ENCODE results near the gene DIP2C. TPM values are rescaled to one million over a fixed set of nuclear protein-coding genes. Genes with fewer than 3 reads are reported as not detected.
A peak's percentile ranks its signal among the peaks of the same experiment; 100 is the strongest.
"Not testable (repeated sequence)": the region's sequence is repeated elsewhere in the genome, so short reads cannot be mapped to it uniquely, and the experiment has no call there.

The DIP2C gene
- total RNA-seq, 1 donor from 2014 or later: 38.5 TPM

DNA sequence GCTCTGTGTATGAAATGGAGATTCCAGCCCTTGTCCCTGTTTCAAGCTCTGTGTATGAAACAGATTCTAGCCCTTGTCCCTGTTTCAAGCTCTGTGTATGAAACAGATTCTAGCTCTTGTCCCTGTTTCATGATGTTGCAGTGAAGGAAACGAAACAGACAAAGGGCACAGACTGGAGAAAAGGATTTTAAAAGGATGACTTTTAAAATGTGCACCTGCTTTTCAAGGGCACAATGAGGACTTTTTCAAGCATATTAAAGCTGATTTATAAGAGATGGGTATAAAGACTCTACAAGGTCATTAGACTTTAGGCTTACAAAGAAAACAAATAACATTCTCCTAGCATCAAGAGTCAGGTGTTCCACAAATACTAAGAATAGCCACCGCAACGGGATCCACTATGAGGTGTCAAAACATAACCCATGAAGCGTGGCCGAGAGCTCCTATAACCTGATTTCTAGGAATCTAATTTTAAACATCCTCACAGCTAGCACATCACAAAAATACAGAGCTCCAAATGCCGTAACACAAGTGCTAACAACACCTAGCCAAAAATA, 29.0 kb downstream of the DIP2C start:
- DNase-seq (ENCODE audit: low spot score): no peak

- DNase-seq (ENCODE audit: low spot score): no peak
Observed at GRCh38 chr10:659688-660141, 29.8 kb downstream of the DIP2C start.

DNA sequence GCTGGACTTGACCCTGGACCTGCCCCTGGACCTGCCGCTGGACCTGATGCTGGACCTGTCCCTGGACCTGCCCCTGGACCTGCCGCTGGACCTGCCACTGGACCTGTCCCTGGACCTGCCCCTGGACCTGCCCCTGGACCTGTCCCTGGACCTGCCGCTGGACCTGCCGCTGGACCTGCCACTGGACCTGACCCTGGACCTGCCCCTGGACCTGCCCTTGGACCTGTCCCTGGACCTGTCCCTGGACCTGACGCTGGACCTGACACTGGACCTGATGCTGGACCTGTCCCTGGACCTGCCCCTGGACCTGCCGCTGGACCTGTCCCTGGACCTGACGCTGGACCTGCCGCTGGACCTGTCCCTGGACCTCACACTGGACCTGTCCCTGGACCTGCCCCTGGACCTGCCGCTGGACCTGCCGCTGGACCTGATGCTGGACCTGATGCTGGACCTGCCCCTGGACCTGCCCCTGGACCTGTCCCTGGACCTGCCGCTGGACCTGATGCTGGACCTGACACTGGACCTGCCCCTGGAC, 31.6 kb downstream of the DIP2C start:
- peak; percentile 69 for DNase-seq (ENCODE audit: low spot score)

GRCh38 chr10:656883-657282, 32.6 kb downstream of the DIP2C start:
- DNase-seq (ENCODE audit: low spot score): no peak

DNA sequence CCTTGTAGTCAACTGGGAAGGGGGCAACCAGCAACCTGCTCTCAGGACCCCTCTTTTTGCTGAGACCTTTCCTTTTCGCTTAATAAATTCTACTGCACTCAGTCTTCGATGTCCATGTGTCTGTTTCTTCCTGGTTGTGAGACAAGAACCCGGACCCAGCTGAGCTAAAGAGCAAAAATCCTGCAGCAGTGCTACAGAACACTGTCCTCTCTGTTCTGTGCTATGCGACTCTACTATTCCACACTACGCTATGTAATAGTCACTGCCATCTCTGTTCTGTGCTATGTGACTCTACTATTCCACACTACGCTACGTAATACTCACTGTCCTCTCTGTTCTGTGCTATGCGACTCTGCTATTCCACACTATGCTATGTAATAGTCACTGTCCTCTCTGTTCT, 34.3 kb downstream of the DIP2C start:
- DNase-seq (ENCODE audit: low spot score): no peak

DNA sequence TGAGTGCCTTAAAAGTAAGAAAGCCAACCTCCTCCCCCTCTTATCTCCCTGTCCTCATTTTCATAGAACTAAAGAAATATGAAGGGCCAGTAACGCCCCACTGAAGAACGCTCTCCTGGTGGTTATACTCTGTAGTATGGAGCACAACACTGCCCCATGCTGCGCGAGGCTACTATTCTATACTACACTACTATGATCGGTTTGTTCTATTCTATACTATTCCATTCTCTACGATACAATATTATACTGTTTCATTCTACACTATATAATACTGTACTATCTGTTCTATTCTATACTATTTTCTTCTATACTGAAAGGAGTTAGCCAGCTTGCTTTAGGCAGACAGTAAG, 34.8 kb downstream of the DIP2C start:
- no peak for DNase-seq (ENCODE audit: low spot score)

DNA sequence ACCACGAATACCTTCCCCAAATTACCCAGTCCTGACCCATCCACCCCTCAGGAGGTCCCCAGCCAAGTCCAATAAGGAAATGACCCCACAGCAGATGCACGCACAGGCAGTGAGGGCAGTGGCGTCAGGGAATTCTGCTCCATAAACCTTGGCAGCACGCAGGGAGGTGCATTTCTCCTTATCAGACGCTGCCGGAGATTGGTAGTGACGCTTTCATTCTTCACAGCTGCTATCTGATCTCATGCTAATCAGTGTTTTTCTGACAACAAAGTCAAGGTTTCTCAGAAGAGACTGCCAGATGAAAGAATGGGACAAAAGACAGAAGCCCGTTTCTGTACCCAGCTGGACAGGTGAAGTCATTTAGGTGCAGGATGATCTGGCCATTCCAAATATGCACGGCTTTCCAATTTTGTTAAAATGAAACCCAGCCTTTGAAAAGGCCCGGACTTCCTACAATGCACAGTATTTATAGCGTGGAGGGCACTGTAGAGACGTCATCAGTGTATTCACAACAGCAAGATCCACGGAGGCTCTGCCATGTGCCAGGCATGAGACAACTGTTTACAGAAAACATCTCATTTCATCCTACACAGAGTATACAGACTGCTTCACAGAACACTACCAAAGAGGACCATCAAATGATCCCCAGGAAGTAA, 35.3 kb downstream of the DIP2C start:
- peak; percentile 75 for DNase-seq (ENCODE audit: low spot score)

DNA sequence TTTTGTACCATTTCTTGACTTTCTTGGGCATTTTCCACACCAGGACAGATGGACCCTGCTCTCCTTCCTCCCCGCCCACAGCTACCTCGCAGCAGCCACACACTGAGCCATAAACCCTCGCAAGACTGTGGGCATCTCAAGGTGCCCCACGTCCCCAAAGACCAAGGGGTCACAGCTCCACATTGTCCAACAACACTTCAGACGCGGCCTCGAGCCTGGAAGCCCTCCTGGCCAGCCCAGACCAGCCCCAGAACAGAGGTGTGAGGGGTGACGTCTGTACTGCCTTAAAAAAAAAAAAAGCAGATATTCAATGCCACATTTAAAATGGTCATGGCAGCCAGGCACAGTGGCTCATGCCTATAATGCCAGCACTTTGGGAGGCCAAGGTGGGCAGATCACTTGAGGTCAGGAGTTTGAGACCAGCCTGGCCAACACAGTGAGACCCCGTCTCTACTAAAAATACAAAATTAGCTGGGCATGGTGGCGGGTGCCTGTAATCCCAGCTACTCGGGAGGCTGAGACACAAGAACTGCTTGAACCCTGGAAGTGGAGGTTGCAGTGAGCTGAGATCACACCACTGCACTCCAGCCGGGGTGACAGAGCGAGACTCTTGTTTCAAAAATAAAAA, 36.5 kb downstream of the DIP2C start:
- DNase-seq (ENCODE audit: low spot score): peak; percentile 47

DNA sequence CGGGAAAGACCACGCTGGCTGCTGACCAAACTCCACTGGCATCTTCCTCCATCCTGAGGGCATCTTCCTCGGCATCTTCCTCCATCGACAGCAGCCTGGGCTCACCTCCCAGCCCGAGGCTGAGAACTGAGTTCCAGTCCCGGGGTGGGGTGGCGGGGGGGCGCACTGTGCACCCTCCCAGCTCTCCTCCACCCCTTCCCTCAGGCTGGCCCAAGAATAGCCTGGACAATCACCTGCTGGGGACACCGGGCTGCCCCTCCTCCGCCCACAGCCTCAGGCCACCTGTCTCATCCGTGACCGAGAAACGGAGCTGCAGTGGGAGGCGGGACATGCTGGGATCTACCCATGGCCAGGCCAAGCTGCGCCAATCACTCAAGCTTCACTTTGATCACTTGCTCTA, 37.2 kb downstream of the DIP2C start:
- peak; percentile 74 for DNase-seq (ENCODE audit: low spot score)

DNA sequence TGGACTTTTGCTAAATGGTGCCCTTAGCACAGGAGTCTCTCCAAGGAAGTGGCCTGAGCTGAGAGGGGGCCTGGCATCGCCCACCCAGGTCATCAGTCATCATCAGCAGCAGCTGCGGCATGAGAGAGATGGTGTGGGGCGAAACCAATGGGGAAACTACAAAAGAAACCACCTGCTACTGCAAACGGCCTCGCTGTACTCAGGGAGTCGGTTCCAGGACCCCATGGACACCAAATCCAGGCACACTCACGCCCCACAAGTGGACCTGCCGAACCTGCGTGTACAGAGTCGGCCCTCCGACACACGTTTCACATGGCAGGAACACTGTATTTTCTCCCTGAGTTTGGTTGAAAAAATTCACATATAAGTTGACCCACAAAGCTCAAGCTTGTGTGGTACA, 37.8 kb downstream of the DIP2C start:
- DNase-seq (ENCODE audit: low spot score): peak; percentile 69

DNA sequence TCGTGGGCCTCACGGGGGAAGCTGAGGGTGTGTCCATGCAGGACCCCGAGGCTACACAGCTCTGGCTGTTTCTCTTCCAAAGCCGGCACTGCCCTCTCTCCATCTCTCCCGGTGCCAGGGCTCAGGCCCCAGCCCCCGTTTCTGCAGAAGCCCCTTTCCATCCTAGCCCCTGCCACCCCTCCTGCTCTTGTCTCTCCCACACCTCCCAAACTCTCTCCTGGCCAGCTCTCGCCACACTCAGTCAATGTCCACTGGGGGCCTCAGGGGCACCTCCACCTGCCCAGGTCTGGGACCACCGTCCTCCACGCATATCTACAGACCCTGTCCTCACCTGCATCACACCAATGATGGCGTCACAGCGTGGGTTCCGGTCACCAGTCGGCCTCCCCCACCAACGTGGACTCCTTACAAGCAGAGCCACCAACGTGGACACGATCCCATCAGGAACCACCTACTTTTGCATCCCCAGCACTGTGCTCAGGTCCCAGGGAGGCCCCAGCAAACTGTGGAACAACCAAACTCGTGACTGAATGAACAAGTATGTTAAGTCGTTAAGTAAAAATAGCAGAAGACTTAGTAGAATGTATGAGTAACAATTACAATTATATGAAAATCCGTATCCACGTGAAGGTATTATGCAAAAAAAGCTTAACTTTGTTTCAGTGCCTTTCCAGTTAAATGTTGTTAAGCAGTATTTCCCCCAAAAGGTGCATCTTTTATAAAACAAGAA, 38.4 kb downstream of the DIP2C start:
- DNase-seq (ENCODE audit: low spot score): peak; percentile 88

- DNase-seq (ENCODE audit: low spot score): no peak
Observed at GRCh38 chr10:650441-650851, 39.0 kb downstream of the DIP2C start.

DNA sequence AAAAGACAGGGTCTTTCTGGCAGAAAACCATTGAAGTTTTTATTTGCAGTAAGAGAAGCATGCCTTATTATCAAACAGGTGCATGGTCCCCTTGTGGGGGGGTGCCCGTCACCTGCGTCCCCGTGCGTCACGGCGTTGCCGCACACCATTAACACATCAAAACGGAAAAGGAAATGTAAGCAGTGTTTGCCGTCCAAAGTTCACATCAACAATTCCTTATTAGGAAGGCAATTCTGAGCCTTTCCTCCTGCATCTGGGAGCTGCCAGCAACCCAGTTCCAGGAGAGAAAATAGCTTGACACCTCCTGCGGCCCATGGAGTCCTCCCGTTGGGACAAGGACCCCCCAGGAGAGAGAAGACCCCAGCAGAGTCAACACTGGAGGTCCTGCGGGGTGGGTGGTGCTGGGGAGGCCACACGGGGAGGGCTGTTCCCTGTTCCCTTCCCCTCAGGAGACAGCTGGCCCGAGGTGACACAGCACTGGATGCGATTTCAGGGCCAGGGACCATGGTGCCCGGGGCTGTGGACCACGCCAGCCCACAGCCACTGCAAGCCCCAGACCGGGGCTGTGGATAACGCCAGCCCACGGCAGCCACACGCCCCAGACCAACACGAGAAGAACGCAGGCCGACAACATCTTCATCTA, 39.5 kb downstream of the DIP2C start:
- peak; percentile 81 for DNase-seq (ENCODE audit: low spot score)

- no peak for DNase-seq (ENCODE audit: low spot score)
Observed at GRCh38 chr10:649445-649797, 40.0 kb downstream of the DIP2C start.

- DNase-seq (ENCODE audit: low spot score): not testable (repeated sequence)
Observed at GRCh38 chr10:647019-647418, 42.4 kb downstream of the DIP2C start.

- DNase-seq (ENCODE audit: low spot score): peak; percentile 75
Observed at GRCh38 chr10:646118-646524, 43.3 kb downstream of the DIP2C start.

GRCh38 chr10:644943-645334, 44.5 kb downstream of the DIP2C start:
- DNase-seq (ENCODE audit: low spot score): peak; percentile 30

DNA sequence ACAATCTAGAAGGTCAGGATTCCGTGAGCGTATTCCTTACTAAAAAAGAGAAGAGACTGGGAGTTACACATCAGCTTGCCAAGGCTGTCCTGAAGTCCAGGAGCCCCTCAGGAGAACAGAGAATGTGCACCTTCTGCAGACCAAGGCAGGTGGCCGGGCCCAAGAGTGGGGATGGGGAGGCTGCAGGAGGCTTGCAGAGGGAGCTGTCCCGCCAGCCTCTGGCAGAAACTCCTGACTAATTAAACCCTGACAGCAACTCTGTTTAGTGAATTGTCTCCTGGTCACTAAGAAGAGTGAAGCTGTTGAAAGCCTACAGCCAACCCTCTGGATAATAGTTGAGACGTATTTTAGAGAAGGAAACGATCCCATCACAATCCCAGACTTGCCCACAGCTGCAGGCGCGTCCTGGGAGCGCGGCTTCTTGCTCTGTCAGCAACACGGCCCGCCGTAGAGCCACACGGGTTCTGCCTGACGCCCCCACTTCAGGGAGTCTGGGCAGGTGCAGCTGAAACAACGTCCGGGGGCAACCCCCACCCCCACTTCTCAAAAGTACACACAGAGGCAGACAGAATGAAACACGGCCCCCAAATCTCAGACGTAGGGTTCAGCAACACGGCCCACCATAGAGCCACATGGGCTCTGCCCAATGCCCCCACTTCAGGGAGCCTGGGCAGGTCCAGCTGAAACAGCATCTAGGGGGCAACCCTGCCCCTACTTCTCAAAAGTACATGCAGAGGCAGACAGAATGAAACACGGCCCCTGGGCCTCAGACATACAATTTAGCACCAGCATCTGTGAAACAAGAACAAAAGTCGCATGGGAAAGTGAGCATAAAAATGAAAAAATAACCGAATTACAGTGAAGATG, 45.2 kb downstream of the DIP2C start:
- DNase-seq (ENCODE audit: low spot score): peak; percentile 86

GRCh38 chr10:642186-642890, 47.1 kb downstream of the DIP2C start:
- peak; percentile 81 for DNase-seq (ENCODE audit: low spot score)
